Stimulated activated CD4-positive, alpha-beta T cell treated with anti-CD3 and anti-CD28 coated beads, Interleukin-12 subunit alpha, Interleukin-12 subunit beta, amount 100 ng/mL, for 24 hours (primary cell): ENCODE results near the gene UNC5A.
"Not testable (repeated sequence)": the region's sequence is repeated elsewhere in the genome, so short reads cannot be mapped to it uniquely, and the experiment has no call there.

ENCODE experiments used
- DNase-seq, 2 experiments: peaks; one replicate each; pipeline ENCODE4 v3.0.0-alpha.2; 2020; ENCODE audit warnings: low read depth in 2 of 2

UNC5A gene

DNA sequence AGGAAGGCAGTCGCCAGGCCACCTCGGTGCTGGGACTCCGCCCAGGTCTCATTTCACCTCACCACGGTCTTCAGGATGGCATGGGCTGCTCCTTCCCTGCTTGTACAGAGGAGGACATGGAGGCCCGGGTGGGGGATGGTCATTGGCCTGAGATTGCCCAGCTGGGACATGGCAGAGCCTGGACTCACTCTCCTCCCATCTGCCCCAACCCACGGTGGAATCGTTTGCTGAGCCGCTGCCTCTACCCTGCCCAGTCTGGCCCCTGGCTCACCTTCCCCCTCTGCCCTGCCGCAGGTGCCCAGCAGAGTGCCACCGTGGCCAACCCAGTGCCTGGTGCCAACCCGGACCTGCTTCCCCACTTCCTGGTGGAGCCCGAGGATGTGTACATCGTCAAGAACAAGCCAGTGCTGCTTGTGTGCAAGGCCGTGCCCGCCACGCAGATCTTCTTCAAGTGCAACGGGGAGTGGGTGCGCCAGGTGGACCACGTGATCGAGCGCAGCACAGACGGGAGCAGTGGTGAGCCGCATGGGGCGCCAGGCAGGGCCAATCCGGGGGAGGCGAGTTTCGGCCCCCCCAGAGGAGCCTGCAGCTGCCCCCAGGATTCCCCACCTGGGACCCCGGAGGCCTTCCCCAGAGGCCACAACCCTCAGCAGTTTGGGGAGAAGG, 52.1 kb downstream of the UNC5A start:
- no peak for DNase-seq

DNA sequence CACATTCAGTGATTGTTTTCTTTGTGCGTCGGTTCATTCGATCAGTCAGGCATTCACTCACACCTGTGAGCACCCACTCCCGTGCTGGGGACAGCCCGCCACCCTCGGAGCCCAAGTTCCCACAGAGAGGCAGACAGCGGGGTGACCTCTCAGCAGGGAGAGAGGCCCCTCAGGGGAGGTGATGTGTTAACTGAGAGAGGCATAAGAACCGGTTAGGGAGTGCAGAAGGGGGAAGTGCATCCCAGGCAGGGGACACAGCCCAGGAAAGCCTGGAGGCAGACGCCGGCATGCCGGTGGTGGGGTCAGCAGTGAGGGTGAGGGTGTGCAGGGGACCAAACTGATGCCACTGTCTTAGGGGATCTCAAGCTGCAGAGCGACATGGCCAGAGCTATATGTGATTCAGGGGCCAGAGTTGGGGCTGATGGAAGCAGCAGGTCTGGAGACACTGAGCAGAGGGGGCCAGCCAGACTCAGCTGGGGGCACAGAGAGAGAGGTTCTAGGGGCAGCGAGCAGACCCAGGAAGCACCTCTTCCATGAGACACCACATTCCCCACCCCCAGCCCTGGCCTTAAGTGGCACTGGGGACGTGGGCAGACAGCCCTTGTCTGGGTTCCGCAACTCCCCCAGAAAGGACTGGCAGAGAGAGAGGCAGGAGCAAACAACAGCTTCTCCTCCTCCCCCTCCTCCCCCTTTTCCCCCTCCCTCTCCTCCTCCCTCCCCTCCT, 52.8 kb downstream of the UNC5A start:
- no peak for DNase-seq

DNA sequence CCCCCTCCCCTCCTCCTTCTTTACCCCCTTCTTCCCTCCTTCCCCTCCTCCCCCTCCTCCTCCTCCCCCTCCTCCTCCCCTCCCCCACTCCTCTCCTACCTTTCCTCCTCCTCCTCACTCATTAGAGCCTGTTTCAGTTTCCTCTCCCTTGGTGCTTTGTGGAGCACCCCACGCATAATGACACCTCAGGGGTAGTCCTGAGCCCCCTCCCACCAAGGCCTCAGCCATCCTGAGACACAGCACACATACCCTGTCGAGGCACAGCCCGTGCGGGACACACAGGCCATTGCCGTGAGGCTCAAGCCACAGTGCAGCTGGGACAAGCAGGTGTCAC, 53.4 kb downstream of the UNC5A start:
- no peak for DNase-seq

DNA sequence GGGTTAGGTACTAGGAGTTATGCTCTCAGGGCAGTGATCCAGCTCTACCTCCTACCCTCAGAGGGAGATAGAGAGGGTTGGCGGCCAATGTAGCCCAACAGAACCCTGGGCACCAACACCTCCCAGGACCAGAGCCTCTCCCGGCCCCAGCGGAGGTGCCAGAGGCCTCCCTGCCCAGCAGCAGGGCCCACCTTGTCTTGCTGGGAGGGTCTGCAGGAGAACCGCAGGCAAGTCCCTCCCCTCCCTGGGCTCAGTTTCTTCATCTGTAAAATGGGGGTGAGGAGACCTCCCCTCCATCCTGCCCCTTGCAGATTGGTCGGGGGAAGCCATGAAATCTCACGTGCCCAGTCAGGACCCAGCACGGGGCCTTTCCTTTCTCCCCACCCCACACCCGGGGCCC, 54.4 kb downstream of the UNC5A start:
- DNase-seq, result no peak

DNA sequence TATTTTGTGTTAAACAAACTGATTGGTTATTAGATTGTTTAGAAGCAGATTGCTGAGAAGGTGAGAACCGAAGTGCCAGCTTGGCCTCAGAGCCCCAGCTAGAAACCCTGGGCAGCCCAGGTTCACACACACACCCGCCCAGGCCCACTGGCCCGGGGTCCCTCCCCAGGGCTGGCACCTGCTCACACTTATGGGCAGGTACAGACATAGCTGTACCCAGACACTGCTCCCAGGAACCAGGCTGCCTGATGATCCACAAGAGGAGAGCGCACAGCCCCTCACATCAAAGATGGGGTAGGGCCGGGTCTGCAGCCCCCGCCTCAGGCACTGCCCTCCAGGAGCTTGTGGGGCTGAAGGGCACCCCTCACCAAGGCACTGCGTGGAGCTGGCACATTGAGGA, 55.6 kb downstream of the UNC5A start:
- no peak for DNase-seq

DNA sequence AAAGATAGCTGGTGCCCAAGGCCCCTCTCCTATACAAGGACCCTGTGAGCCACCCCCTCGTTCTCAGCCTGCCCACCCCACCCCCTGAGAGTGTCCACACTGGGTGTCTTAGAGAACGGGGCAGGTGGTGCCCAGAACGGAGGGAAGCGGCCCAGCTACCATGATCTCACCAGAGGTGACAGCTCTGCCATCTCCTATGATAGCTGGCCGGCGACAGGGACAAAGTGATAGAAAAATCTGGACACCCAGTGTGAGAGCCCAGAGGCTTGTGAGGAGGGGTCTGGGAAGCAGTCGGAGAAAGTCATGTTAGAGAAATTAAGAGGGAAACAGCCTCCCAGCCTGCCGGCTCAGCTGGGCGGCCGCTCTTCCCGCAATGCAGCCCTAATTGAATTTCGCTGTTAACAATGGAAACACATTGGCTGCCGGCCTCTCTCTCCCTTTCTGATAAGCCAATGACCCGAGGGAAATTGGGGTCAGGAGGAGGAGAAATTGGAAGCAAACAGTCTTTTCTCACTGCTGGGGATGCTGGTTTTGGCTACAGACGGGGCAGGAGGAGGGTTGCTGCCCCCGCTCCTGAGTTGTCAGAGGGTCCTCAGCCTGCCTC, 56.5 kb downstream of the UNC5A start:
- DNase-seq, result no peak

DNA sequence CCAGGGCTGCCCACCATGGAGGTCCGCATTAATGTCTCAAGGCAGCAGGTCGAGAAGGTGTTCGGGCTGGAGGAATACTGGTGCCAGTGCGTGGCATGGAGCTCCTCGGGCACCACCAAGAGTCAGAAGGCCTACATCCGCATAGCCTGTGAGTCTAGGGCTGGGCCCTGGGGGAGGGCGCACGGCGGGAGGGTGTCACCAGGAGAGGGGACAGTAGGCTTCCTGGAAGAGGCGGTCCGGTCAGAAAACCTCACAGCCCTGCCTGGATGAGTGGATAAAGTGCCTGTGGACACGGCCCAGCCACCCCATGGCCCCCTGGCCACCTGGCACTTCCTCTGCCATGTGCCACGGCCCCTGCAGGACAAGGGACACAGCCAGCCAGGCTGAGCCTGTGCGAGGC, 57.8 kb downstream of the UNC5A start:
- no peak for DNase-seq

DNA sequence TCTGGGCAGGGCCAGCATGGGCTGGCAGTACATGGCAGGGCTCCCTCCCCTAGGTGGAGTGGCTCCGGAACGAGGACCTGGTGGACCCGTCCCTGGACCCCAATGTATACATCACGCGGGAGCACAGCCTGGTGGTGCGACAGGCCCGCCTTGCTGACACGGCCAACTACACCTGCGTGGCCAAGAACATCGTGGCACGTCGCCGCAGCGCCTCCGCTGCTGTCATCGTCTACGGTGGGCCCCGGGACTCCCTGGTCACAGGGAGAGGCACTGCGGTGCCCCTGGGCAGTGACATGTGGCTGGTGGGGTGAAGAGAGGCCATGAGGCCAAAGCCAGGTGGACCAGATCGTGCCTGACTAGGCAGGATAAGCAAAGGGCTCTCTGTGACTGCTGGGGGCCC, 58.4 kb downstream of the UNC5A start:
- no peak for DNase-seq

DNA sequence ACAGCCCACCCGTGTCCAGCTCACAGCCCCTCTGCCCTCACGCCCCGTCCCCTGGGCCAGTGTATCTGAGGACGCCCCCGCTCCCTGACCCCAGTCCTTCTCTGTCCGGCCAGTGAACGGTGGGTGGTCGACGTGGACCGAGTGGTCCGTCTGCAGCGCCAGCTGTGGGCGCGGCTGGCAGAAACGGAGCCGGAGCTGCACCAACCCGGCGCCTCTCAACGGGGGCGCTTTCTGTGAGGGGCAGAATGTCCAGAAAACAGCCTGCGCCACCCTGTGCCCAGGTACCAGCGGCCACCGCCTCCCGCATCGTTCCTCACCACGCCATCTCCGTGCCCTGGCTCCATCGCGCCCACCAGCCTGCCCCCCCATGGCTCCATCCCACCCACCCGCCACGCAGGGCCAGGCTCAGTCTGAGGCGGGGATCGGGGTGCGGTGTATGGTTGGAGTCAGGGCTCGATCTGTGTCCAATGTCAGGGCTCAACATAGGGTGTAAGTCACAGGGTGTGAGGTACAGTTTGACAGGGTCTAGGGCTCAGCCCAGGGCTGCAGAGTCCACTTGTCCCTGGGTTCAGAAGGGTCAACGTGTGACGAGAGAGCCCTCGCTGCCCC, 59.2 kb downstream of the UNC5A start:
- DNase-seq, result no peak

DNA sequence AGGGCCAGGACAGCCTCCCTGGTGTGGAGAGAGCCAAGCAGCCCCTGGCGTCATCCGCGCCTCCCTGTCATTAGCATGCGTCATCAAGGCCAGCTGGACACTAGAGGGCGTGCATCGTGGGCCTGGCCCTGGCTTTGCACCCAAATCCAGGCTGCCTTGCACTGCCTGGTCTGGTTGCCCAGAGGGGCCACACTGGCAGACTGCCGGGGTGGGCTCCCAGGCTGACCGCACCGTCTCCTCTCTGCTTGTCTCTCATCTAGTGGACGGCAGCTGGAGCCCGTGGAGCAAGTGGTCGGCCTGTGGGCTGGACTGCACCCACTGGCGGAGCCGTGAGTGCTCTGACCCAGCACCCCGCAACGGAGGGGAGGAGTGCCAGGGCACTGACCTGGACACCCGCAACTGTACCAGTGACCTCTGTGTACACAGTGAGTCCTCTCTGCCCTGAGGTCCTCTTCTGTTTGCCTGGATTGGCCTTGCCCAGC, 59.8 kb downstream of the UNC5A start:
- DNase-seq, result no peak

DNA sequence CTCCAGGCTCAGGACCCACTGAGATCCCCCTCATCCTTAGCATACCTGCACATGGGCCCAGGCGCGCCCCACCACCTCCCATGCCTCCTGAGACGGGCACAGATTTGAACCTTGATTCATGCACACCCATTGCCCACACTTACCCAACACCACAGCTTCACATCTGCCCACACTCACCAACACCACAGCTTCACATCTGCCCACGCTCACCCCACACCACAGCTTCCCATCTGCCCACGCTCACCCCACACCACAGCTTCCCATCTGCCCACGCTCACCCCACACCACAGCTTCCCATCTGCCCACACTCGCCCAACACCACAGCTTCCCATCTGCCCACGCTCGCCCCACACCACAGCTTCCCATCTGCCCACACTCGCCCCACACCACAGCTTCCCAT, 60.3 kb downstream of the UNC5A start:
- not testable (repeated sequence) for DNase-seq

DNA sequence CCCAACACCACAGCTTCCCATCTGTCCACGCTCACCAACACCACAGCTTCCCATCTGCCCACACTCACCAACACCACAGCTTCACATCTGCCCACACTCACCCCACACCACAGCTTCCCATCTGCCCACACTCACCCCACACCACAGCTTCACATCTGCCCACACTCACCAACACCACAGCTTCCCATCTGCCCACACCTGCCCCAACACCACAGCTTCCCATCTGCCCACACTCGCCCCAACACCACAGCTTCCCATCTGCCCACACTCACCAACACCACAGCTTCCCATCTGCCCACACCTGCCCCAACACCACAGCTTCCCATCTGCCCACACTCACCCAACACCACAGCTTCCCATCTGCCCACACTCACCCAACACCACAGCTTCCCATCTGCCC, 62.2 kb downstream of the UNC5A start:
- not testable (repeated sequence) for DNase-seq

DNA sequence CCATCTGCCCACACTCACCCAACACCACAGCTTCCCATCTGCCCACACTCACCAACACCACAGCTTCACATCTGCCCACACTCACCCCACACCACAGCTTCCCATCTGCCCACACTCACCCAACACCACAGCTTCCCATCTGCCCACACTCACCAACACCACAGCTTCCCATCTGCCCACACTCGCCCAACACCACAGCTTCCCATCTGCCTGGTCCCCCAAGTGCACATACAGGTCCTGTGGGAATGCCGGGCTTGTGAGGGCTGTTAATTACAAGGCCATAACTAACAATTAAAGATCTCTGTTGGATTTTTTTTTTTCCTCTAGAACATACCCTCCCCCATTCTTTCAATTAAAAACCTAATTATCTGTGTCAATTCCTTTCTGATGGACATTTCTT, 62.7 kb downstream of the UNC5A start:
- not testable (repeated sequence) for DNase-seq

DNA sequence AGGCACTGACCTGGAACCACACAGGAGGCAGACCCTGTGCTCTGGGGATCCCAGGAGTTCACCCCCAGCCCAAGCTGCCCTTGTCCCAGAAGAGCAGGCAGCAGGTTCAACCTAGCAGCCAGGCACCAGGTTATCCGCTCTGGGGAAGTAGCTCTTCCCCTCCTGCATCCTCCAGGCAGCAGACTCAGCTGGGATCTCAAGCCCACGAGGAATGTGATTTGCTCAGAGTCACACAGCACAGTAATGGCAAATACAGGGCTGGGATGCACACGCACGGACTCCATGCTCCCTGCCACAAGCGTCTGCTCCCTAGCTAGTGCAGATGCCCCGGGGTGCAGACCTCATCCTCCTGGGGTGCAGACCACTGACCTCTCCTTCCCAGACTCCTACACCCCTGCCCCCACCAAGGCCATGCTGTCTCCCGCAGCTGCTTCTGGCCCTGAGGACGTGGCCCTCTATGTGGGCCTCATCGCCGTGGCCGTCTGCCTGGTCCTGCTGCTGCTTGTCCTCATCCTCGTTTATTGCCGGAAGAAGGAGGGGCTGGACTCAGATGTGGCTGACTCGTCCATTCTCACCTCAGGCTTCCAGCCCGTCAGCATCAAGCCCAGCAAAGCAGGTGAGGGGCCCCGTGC, 63.3 kb downstream of the UNC5A start:
- no peak for DNase-seq

DNA sequence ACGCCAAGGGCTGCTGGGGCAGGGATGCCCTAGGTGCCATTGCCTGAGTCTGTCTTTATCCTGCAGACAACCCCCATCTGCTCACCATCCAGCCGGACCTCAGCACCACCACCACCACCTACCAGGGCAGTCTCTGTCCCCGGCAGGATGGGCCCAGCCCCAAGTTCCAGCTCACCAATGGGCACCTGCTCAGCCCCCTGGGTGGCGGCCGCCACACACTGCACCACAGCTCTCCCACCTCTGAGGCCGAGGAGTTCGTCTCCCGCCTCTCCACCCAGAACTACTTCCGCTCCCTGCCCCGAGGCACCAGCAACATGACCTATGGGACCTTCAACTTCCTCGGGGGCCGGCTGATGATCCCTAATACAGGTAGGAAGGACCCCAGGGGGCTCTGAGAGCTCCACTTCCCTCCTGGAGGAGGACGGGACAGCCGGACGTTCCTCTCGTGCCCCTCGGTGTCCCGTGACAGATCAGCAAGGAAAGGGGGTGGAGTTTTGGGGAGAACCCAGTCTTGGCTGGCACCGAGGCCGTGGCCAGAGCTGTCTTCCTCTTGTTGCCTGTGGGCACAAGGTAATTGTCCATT, 63.9 kb downstream of the UNC5A start:
- no peak for DNase-seq

DNA sequence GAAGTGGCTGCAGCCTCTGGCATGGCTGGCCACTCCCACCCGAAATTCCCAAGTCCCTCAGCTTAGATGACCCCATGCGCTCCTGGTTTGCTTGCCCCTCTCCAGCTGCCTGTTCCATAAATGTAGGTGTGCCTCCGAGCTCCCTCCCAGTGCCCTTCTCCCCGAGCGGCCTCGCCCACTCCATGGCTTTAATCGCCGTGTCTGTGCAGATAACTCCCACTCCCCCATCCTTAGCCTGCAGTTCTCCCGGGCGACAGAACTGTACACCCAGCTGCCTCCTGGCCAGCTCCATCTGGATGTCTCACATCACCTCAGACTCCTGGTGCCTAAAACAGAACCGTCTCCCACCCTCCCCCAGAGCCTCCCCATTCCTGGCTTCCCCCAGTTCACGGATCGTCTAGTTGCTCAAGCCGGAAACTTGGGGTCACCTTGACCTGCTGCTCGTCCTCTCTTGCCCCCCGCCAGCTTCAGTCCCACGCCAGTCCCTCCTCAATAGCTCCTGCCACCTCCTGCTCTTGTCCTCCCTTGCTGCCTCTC, 64.7 kb downstream of the UNC5A start:
- no peak for DNase-seq

DNA sequence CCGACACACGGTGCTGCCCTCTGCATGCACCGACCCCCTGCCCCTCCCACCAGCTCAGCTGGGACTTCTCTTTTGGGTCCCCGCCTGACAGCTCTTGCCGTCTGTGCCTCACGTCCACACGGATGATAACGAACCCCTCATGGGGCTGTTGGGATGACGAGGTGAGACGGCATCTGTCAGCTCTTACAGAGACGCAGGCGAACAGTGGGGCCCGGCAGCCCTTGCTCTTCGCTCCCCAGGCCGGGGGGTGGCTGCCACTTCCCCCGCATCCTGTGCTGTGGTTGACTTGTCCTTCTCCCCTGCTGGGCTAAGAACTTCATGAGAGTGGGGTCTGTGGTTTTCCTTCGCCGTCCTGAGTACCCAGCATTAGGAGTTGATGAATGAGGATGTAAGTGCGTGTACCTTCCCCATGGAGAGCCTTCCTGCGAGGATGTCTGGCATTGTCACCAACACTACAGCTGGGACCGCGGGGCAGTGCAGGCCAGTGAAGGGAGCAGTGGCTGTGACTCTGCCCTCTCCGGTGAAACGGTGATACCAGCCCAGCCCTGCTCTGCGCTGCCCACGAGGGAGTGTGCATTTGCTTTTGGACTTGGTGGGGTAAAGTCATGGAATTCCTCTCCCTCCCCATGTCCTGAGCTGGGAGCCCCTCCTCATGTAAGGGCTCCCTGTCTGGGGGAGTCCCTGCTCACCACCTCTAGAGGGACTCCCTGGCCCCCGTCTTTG, 65.6 kb downstream of the UNC5A start:
- no peak for DNase-seq

DNA sequence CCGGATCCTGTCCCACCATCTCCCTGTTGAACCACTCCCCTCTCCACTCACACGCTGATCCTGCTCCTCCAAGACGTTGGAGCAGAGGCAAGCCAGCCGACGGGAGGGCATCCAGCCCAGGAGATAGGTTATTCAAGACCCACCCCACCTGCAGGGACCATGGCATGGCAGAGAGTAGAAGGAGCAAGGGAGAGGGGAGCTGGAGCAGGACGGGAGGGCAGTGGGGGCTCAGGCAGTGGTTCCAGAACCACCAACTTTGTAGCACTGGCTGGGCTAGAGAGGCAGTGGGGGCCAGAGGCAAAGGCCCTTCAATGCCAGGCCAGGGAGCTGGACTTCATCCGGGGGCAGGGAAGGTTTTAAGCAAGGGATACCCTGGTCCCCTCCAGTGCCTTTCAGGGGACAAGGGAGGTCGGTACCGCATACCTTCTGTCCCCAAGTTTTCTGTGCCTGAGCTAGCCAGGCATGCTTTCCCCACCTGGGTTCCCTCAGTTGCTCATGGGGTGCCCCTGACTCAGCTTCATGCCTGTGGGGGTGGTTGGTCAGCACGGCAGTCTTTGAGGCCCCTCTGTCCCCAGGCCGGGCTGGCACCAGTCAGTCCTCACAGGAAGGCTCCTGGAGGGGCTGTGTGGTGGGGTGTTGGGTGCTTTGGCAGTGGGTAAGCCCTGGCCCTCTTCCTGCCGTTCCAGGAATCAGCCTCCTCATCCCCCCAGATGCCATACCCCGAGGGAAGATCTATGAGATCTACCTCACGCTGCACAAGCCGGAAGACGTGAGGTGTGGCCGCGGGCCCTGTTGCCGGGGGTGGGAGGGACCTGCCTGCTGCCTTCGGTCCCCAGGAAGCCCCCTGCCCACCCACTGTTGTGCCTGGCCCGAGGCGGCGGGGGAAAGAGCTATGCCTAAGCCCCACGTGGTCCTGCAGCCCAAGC, 66.4 kb downstream of the UNC5A start:
- DNase-seq, result no peak

DNA sequence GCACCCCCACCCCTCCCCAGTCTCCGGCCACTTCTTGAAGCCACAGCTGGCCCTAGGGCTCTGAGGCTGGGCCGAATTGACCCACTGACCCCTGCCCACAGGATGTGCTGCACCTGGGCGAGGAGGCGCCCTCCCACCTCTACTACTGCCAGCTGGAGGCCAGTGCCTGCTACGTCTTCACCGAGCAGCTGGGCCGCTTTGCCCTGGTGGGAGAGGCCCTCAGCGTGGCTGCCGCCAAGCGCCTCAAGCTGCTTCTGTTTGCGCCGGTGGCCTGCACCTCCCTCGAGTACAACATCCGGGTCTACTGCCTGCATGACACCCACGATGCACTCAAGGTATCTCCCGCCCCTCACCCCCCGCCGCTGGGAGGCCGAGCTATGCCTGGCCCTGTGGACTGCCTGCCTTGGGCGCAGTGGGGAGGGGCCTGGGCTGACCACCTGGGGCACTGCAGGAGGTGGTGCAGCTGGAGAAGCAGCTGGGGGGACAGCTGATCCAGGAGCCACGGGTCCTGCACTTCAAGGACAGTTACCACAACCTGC, 67.5 kb downstream of the UNC5A start:
- no peak for DNase-seq

DNA sequence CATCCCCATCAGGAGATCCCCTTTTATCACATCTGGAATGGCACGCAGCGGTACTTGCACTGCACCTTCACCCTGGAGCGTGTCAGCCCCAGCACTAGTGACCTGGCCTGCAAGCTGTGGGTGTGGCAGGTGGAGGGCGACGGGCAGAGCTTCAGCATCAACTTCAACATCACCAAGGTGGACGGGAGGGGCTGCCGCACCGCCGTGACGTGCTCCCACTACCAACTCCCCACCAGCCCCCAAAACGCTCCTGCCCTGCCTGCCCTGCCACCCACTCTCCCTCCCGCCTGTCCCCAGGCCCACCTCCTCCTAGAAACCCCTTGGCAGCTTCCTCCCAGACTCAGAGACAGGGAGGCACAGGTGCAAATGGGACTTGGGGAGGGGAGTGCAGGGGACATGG, 68.1 kb downstream of the UNC5A start:
- no peak for DNase-seq
